SK-N-SH treated with all-trans-retinoic acid at 6 μM for 48 hours (cell line): ENCODE measurements around the gene BRMS1.

ENCODE experiments used
- BACH2 ChIP-seq: fragments of 250-450 bp; sonication (Bioruptor Pico); IDR thresholded peaks from 2 replicates; pipeline ENCODE4 v1.9.0; 2021; ENCODE audit warnings: mild to moderate bottlenecking, borderline replicate concordance
- PATZ1 ChIP-seq: fragments of 250-450 bp; sonication (Bioruptor Pico); IDR thresholded peaks from 2 replicates; pipeline ENCODE4 v1.8.0; 2020; ENCODE audit warnings: mild to moderate bottlenecking, moderate library complexity, borderline replicate concordance
- TOX ChIP-seq: fragments of 250-450 bp; sonication (Bioruptor Pico); IDR thresholded peaks from 2 replicates; pipeline ENCODE4 v1.8.0; 2021; ENCODE audit warnings: mild to moderate bottlenecking, moderate library complexity, borderline replicate concordance
- ZC3H10 ChIP-seq: fragments of 250-450 bp; sonication (Bioruptor Pico); IDR thresholded peaks from 2 replicates; pipeline ENCODE4 v1.5.1; 2021; ENCODE audit warnings: mild to moderate bottlenecking, moderate library complexity
- ZFP30 ChIP-seq: fragments of 450-650 bp; formaldehyde crosslinking; IDR thresholded peaks from 2 replicates; pipeline ENCODE4 v1.5.0; 2022; ENCODE audit warnings: mild to moderate bottlenecking, moderate library complexity

GRCh38 chr11:66373265-66373664 is 28.4 kb upstream of the BRMS1 start:
- TF ChIP-seq ZFP30 (no peak), PATZ1 (CRISPR knock-in tag) (no peak), BACH2 (CRISPR knock-in tag) (no peak), TOX (CRISPR knock-in tag) (no peak), ZC3H10 (CRISPR knock-in tag) (no peak)
